ENCODE data around the gene TNFRSF11A.
A peak's percentile ranks its signal among the peaks of the same experiment; 100 is the strongest.

TNFRSF11A gene

GRCh38 chr18:62399276-62399675, 74.2 kb downstream of the TNFRSF11A start:
- TF ChIP-seq, protein P1, sequence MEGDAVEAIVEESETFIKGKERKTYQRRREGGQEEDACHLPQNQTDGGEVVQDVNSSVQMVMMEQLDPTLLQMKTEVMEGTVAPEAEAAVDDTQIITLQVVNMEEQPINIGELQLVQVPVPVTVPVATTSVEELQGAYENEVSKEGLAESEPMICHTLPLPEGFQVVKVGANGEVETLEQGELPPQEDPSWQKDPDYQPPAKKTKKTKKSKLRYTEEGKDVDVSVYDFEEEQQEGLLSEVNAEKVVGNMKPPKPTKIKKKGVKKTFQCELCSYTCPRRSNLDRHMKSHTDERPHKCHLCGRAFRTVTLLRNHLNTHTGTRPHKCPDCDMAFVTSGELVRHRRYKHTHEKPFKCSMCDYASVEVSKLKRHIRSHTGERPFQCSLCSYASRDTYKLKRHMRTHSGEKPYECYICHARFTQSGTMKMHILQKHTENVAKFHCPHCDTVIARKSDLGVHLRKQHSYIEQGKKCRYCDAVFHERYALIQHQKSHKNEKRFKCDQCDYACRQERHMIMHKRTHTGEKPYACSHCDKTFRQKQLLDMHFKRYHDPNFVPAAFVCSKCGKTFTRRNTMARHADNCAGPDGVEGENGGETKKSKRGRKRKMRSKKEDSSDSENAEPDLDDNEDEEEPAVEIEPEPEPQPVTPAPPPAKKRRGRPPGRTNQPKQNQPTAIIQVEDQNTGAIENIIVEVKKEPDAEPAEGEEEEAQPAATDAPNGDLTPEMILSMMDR (IDR thresholded peaks at IDR 0.05; ENCODE audit: control insufficient read depth, insufficient read depth, low read depth, low read length, missing control alignments), result no peak
- DNase-seq (ENCODE audit: low read depth), result no peak
- no peak overlapping the region for H3K4me3 ChIP-seq (ENCODE audit: control insufficient read depth, low read depth, low read length)

DNA sequence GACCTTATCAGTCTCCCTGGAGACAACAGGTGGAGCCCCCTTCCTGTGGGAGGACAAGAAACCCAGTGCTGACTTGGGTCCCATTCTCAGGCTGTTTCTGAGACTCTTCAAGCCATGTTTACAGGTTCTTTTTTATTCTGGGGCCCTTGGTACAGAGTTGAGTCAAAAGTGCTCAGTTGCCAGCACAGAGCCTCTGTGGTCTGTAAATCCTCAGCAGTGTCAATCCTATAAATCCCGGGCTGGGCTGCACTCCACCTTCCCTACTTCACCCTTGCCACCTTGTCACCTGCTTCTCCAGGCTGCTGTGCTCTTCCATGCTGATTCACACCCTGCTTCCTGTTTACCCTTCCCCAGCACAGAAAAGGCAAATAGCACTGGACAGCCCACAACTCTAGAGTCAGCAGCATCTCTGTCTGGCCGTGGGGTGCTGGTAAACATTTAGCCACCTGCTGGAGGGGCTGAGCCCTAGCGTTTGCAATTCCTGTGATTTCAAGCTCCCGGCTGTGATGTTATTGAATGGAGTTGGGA, 74.7 kb downstream of the TNFRSF11A start:
- H3K4me3 ChIP-seq (ENCODE audit: control insufficient read depth, low read depth, low read length), result no peak overlapping the region
- DNase-seq (ENCODE audit: low read depth), result no peak

DNA sequence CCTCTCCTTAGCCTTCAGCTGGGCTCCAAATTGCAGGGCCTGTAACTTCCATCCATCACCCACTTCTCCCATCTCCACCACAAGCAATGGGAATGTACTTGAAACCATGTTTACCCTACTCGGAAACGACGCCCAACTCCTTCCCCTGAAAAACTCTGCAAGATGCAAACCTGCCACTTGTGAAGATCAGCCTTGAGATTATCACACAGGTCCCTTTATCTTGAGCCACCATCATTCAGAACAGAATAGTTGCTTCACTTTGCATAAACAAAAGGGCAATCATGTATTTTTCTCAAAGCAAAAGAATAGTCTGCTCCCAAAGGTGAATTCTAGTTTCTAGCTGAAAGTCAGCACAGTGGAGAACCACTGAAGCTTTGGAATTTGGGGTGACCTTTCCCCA, 75.8 kb downstream of the TNFRSF11A start:
- no peak for DNase-seq (ENCODE audit: low read depth)
- H3K4me3 ChIP-seq (ENCODE audit: control insufficient read depth, low read depth, low read length), result no peak overlapping the region
- TF ChIP-seq, protein P1 (IDR thresholded peaks at IDR 0.05; ENCODE audit: control insufficient read depth, insufficient read depth, low read depth, low read length, missing control alignments), result no peak

More for the DNA sequence above, 74.7 kb downstream of the TNFRSF11A start:
- TF ChIP-seq, protein P1 (IDR thresholded peaks at IDR 0.05; ENCODE audit: control insufficient read depth, insufficient read depth, low read depth, low read length, missing control alignments), result peak; percentile 3

DNA sequence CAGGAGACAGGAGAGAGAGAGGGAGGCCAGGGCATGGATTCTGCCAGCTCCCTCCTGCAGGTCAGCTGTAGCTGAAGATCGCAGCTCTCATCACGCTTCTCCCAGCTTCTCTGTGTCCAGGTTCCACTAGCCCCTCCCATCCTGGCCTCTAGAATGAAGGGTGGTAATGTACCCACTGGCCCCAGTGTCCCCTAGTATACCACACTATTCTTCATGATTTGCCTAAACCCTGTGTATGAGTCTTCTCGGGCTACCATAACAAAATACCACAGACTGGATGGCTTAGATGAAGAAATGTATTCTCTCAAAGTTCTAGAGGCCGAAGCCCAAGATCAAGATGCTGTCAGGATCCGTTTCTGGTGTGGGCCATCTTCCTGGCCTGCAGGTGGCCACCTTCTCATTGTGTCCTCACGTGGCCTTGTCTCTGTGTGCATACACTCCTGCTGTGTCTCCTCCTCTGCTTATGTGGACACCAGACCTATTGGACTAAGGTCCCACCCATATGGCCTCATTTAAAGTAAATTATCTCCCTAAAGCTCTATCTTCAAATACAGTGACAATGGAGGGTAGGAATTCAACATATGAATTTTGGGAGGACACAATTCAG, 77.3 kb downstream of the TNFRSF11A start:
- no peak overlapping the region for H3K4me3 ChIP-seq (ENCODE audit: control insufficient read depth, low read depth, low read length)
- no peak for DNase-seq (ENCODE audit: low read depth)
- TF ChIP-seq, protein P1 (IDR thresholded peaks at IDR 0.05; ENCODE audit: control insufficient read depth, insufficient read depth, low read depth, low read length, missing control alignments), result no peak

GRCh38 chr18:62403120-62403519, 78.0 kb downstream of the TNFRSF11A start:
- no peak for DNase-seq (ENCODE audit: low read depth)
- H3K4me3 ChIP-seq (ENCODE audit: control insufficient read depth, low read depth, low read length), result no peak overlapping the region
- TF ChIP-seq, protein P1 (IDR thresholded peaks at IDR 0.05; ENCODE audit: control insufficient read depth, insufficient read depth, low read depth, low read length, missing control alignments), result no peak

- TF ChIP-seq, protein P1 (IDR thresholded peaks at IDR 0.05; ENCODE audit: control insufficient read depth, insufficient read depth, low read depth, low read length, missing control alignments), result no peak
- no peak for DNase-seq (ENCODE audit: low read depth)
- no peak overlapping the region for H3K4me3 ChIP-seq (ENCODE audit: control insufficient read depth, low read depth, low read length)
Measured at GRCh38 chr18:62404881-62405280, 79.8 kb downstream of the TNFRSF11A start.

Data from AG09309 (cell line).